Measurements from ENCODE around the gene PARD3.

PARD3 gene

DNA sequence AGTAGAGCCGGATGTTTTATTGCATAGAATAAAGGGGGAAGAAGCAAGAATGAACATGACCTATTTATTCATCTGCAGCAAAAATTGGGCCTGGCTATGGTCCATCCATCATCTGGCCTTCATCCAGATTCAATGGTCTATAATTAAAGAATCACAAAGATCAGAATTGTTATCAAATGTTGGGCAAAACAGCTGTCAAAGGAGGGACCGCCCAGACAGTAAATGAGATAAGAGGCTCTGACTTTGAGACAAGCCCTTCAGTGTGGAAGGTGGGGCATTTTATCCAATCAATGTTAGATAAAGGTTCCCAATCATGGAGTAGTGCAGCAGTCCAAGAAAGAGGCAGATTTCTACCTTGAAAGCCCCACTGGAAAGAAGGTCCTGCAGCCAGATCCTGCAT is 153.5 kb downstream of the PARD3 start:
- Histone ChIP-seq H3K4me3 (no peak overlapping the region), H3K9me3 (no peaks in the 10 kb centered on the region), H3K4me1 (peaks cover 0 to 6% (median 0%) of the 10 kb centered on the region in 4 donors), H3K27ac (no peak overlapping the region), H3K27me3 (no peaks in the 10 kb centered on the region), H3K36me3 (no peaks in the 10 kb centered on the region)
- TF ChIP-seq, protein P1, sequence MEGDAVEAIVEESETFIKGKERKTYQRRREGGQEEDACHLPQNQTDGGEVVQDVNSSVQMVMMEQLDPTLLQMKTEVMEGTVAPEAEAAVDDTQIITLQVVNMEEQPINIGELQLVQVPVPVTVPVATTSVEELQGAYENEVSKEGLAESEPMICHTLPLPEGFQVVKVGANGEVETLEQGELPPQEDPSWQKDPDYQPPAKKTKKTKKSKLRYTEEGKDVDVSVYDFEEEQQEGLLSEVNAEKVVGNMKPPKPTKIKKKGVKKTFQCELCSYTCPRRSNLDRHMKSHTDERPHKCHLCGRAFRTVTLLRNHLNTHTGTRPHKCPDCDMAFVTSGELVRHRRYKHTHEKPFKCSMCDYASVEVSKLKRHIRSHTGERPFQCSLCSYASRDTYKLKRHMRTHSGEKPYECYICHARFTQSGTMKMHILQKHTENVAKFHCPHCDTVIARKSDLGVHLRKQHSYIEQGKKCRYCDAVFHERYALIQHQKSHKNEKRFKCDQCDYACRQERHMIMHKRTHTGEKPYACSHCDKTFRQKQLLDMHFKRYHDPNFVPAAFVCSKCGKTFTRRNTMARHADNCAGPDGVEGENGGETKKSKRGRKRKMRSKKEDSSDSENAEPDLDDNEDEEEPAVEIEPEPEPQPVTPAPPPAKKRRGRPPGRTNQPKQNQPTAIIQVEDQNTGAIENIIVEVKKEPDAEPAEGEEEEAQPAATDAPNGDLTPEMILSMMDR (IDR thresholded peaks at IDR 0.05) = no peak
- no peak for DNase-seq
- intact Hi-C loops (cut with DNase I; ENCODE audit: low total_unique reads) = loop anchor here (10.0 kb wide), 1 partner anchor 363 kb away; no protein-coding TSS in a partner anchor

DNA sequence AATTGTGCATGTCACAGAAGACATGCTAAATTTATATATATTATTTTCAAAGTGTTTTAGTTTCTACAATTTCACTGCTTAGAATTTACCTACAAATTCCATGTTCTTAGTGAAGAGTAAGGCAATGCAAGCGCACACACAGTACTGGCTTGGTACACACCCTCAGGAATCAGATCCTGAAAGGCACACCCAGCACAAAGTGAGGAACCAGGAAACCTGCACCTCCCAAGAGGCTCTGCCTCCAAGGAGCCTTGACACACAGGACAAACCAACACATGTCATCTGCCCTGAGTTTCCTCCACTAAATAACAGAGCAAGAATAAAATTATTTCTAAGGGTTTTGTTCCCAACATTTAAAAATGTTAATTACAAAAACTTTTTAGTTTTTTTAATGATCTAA is 156.2 kb downstream of the PARD3 start:
- Histone ChIP-seq H3K9me3 (no peaks in the 10 kb centered on the region), H3K27ac (no peak overlapping the region), H3K27me3 (no peaks in the 10 kb centered on the region), H3K4me3 (no peak overlapping the region), H3K36me3 (no peaks in the 10 kb centered on the region), H3K4me1 (peaks cover 0 to 6% (median 2%) of the 10 kb centered on the region in 4 donors)
- intact Hi-C loops (cut with DNase I; ENCODE audit: low total_unique reads) = no loop called here
- no peak for DNase-seq
- TF ChIP-seq, protein P1 (IDR thresholded peaks at IDR 0.05) = no peak

DNA sequence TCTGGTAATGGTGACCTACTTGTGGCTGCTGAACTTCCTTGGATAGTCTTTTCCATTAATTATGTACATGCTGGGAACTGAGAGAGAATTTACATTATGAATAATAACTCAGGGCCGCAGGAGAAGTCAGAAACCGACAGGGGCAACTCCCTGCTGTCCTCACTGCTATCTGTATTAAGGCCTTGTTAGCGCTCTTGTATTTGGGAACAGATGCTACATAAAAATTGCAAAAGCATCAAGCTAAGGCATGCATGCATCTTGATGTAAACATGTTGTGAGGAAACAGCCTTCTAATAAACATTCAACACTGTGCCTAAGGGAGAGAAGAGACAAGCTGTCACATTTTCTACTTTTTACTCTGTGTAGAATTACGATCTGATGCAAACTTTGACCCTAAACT is 158.4 kb downstream of the PARD3 start:
- Histone ChIP-seq H3K9me3 (no peaks in the 10 kb centered on the region), H3K36me3 (no peaks in the 10 kb centered on the region), H3K27ac (no peak overlapping the region), H3K27me3 (no peaks in the 10 kb centered on the region), H3K4me1 (peaks cover 0 to 6% (median 2%) of the 10 kb centered on the region in 4 donors), H3K4me3 (no peak overlapping the region)
- TF ChIP-seq, protein P1 (IDR thresholded peaks at IDR 0.05) = no peak
- intact Hi-C loops (cut with DNase I; ENCODE audit: low total_unique reads) = no loop called here
- DNase-seq = no peak

DNA sequence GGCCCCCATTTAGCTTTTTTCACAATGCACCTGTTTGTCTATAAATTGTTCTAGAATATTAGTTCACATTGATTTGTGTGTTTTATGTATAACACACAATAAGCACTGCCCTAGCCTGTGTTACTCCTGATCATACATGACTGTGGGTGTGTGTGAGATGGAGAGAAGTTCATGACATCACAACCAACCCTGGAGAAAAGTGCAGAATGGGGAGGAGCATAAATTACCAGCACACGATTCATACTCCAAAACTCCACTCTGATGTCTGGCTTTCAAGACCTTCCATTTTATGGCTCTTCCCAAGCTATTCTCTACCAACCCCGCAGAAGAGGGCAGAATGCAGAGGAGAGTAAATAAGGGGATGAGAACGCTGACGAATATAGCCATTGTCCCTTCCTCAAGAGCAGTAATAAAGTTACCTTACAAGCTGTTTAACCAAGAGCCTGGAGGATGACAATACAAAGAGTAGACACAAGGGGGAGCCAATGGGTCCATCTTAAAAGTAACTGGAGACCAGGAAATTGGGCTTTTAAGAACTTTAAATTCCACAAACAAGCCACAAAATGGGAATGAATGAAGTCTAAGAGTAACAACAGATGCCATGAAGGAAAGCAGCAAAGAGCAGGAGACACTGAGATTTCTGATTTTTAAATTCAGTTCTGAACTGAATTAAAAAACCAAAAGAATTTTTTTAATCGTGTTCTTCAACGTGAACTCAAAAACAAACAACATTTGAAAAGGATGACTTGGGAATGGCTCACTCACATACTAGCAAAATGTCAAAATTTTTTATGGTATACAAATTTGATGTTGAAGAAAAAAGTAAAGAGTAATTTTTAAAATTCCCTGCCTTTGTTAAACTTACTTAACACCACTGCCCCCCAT is 159.6 kb downstream of the PARD3 start:
- TF ChIP-seq, protein P1 (IDR thresholded peaks at IDR 0.05) = peak; percentile 58 to 60
- Histone ChIP-seq H3K36me3 (no peaks in the 10 kb centered on the region), H3K4me3 (no peak overlapping the region), H3K4me1 (peaks cover 0 to 5% (median under 1%) of the 10 kb centered on the region in 4 donors), H3K27me3 (no peaks in the 10 kb centered on the region), H3K27ac (no peak overlapping the region), H3K9me3 (no peaks in the 10 kb centered on the region)
- no peak for DNase-seq
- intact Hi-C loops (cut with DNase I; ENCODE audit: low total_unique reads) = no loop called here

DNA sequence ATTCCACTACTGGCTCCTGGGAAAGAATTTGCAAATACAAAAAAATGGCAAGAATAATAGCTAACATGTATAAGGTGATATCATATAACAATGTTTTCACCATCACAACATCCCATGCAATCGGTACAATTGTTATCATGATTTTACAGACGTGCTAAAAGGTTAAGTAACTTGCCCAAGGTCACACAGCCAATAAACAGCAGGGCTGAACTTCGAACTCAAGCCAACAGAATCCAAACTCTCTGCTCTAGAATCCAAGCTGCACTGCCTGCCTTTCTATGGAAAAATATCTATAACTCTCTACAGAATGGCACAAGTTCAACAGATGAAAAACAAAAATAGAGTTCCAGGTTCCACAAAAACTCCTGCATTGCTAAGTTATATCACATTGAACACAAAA is 160.9 kb downstream of the PARD3 start:
- intact Hi-C loops (cut with DNase I; ENCODE audit: low total_unique reads) = no loop called here
- no peaks in the 10 kb centered on the region for H3K9me3 ChIP-seq
- H3K27ac ChIP-seq = no peak overlapping the region
- no peak for DNase-seq
- TF ChIP-seq, protein P1 (IDR thresholded peaks at IDR 0.05) = no peak
- no peaks in the 10 kb centered on the region for H3K27me3 ChIP-seq
- no peaks in the 10 kb centered on the region for H3K36me3 ChIP-seq
- H3K4me3 ChIP-seq = no peak overlapping the region
- peaks cover 0 to 5% (median 0%) of the 10 kb centered on the region in 4 donors for H3K4me1 ChIP-seq
